K562 (cell line): ENCODE data around the gene KAT2B. TPM values are rescaled to one million over a fixed set of nuclear protein-coding genes. Genes with fewer than 3 reads are reported as not detected.

Experiments used
- ATAC-seq: fragments of 200-7000 bp; cut with Tn5 transposase; 3 replicates; pipeline ENCODE4 v1.9.1; 2020; ENCODE audit warnings: moderate library complexity
- BruUV-seq: library from RNA; stranded (reverse); fragments of 400-500 nt; replicated peaks from 2 replicates; lab custom pipeline; 2021; lab: Mats Ljungman, UMichigan
- CTCF ChIA-PET: fragments of 300-600 bp; formaldehyde crosslinking; extraction: SDS; loops from one replicate; lab custom pipeline; 2021; ENCODE audit warnings: low intra/inter-chr PET ratio; lab: Yijun Ruan, JAX
- POLR2A ChIA-PET: fragments of 300-600, 350-650 bp; sonication (Branson Sonifier 250); formaldehyde crosslinking; extraction: SDS; loops from one replicate; lab custom pipeline; 2021; ENCODE audit warnings: antibody characterized with exemption, inconsistent platforms; lab: Yijun Ruan, JAX
- DNase-seq, 4 experiments: peaks; one replicate each; pipeline versions ENCODE4 v3.0.0 to v3.0.0-alpha.2; 2011 to 2018; ENCODE audit warnings: low spot score in 3 of 4, mixed read lengths in 3 of 4; ENCODE audit errors: extremely low read depth in 1 of 4
- FAIRE-seq: peaks from 2 replicates; lab custom pipeline; 2011; peaks lifted over from hg19 to GRCh38; lab: Jason Lieb, UNC
- H2AFZ ChIP-seq: 2 replicates; pipeline ENCODE4 v1.6.0; 2011; ENCODE audit warnings: low read depth, low read length, control low read depth, inconsistent platforms
- H3K27ac ChIP-seq: fragments of 200-600 bp; 3 replicates; pipeline ENCODE4 v1.8.0; 2011; ENCODE audit warnings: low read depth, mild to moderate bottlenecking, control low read depth, inconsistent platforms, low read length, moderate library complexity, mixed read lengths; ENCODE audit errors: extremely low read depth
- H3K27me3 ChIP-seq, 2 experiments: fragments of 300-600 bp in 1 of 2; 2 replicates in 1 of 2; 3 replicates in 1 of 2; pipeline versions ENCODE4 v1.6.0 to v1.8.0; 2011; ENCODE audit warnings: inconsistent platforms in 2 of 2, low read length in 2 of 2, mild to moderate bottlenecking in 1 of 2, mixed read lengths in 1 of 2, moderate library complexity in 1 of 2; ENCODE audit not compliant: control insufficient read depth in 2 of 2, insufficient read depth in 2 of 2
- H3K36me3 ChIP-seq: fragments of 300-600 bp; 3 replicates; pipeline ENCODE4 v1.8.0; 2011; ENCODE audit warnings: mild to moderate bottlenecking, low read length, inconsistent platforms; ENCODE audit not compliant: control insufficient read depth, insufficient read depth
- H3K4me1 ChIP-seq, 2 experiments: fragments of 200-600 bp in 1 of 2; replicated peaks in 1 of 2; 2 replicates in 1 of 2; 3 replicates in 1 of 2; pipeline versions ENCODE4 v1.5.1 to v1.8.0; 2011; ENCODE audit warnings: inconsistent platforms in 2 of 2, low read length in 2 of 2, mild to moderate bottlenecking in 1 of 2, mixed read lengths in 1 of 2, moderate library complexity in 1 of 2; ENCODE audit not compliant: control insufficient read depth in 2 of 2, insufficient read depth in 2 of 2
- H3K4me2 ChIP-seq: 2 replicates; pipeline ENCODE4 v1.6.1; 2011; ENCODE audit warnings: low read length, control low read depth, inconsistent platforms, mixed read lengths; ENCODE audit not compliant: insufficient read depth
- H3K4me3 ChIP-seq: fragments of 200-600 bp; sonication (generic), shearing (Covaris generic); 2 replicates; pipeline ENCODE4 v1.5.1; 2016; ENCODE audit warnings: control low read depth, inconsistent platforms
- H3K79me2 ChIP-seq: fragments of 200-600 bp; 3 replicates; pipeline ENCODE4 v1.8.0; 2011; ENCODE audit warnings: low read length, inconsistent platforms; ENCODE audit not compliant: control insufficient read depth, insufficient read depth
- H3K9ac ChIP-seq, 2 experiments: 2 replicates each; pipeline versions ENCODE4 v1.6.0 to v1.6.1; 2011; ENCODE audit warnings: low read depth in 2 of 2, low read length in 2 of 2, control low read depth in 1 of 2, inconsistent platforms in 1 of 2, mild to moderate bottlenecking in 1 of 2, mixed read lengths in 1 of 2; ENCODE audit not compliant: insufficient read depth in 1 of 2
- H3K9me1 ChIP-seq: one replicate; pipeline ENCODE4 v1.6.0; 2011; ENCODE audit warnings: inconsistent platforms, mild to moderate bottlenecking, low read length, moderate library complexity; ENCODE audit not compliant: control insufficient read depth, insufficient read depth
- H3K9me3 ChIP-seq: replicated peaks from 2 replicates; pipeline ENCODE4 v1.5.1; 2011; ENCODE audit warnings: low read depth, low read length, inconsistent platforms; ENCODE audit not compliant: control insufficient read depth, insufficient read depth
- H4K20me1 ChIP-seq: replicated peaks from 2 replicates; pipeline ENCODE4 v1.6.1; 2011; ENCODE audit warnings: low read length, inconsistent platforms, mixed read lengths; ENCODE audit not compliant: control insufficient read depth, insufficient read depth
- MEIS2 ChIP-seq: fragments of 450-650 bp; IDR thresholded peaks from 2 replicates; pipeline ENCODE4 v1.6.1; 2014; ENCODE audit warnings: mild to moderate bottlenecking; ENCODE audit not compliant: partially characterized antibody
- PBX2 ChIP-seq, 2 experiments: IDR thresholded peaks in 1 of 2; conservative IDR thresholded peaks in 1 of 2; 2 replicates each; pipeline ENCODE4 v1.6.1; 2016; ENCODE audit warnings: low read depth in 2 of 2, mild to moderate bottlenecking in 1 of 2, missing compliant biosample characterization in 1 of 2, missing genetic modification characterization in 1 of 2, moderate library complexity in 1 of 2
- THRA ChIP-seq: fragments of 450-650 bp; IDR thresholded peaks from 2 replicates; pipeline ENCODE4 v1.6.1; 2017; ENCODE audit warnings: mild to moderate bottlenecking, moderate library complexity
- WGBS: fragments of 100-300 bp; shearing (Covaris generic); methylation state at CpG from one replicate; pipeline ENCODE4 v1.1.6; 2016; ENCODE audit warnings: low coverage, mixed read lengths; ENCODE audit not compliant: insufficient coverage; ENCODE audit errors: missing lambda C conversion rate; 5-methylcytosine and 5-hydroxymethylcytosine counted together
- in situ Hi-C: fragments of 300-500 bp; cut with MboI; formaldehyde crosslinking; loops from 4 replicates; pipeline ENCODE4 v1.15.0; 2018; ENCODE audit warnings: inconsistent platforms, mixed read lengths
- intact Hi-C: fragments of 100-400 bp; cut with micrococcal nuclease; formaldehyde crosslinking; loops from 2 replicates; pipeline ENCODE4 v1.14.2; 2022
- polyA plus RNA-seq, 8 experiments: library from polyadenylated mRNA; depleted of rRNA in 4 of 8; stranded (reverse) in 5 of 8; unstranded in 3 of 8; fragments of >200 nt; fragmentation: Nextera tagmentation in 2 of 8; fragmentation: Illumina TruSeq in 1 of 8; extraction: Ambion mirVana in 2 of 8; extraction: Trizol in 1 of 8; gene quantifications; 2 replicates each; pipeline versions ENCODE4 v1.2.1 to v1.2.3, GENCODE V29; 2011 to 2014; ENCODE audit warnings: inconsistent platforms in 1 of 8, missing spikeins in 1 of 8
- total RNA-seq, 7 experiments: library from RNA; depleted of rRNA in 6 of 7; stranded (reverse); fragments of >200 nt in 6 of 7; fragmentation: Illumina TruSeq in 2 of 7; extraction: Trizol in 2 of 7; gene quantifications; 2 replicates each; pipeline versions ENCODE4 v1.2.1 to v1.2.3, GENCODE V29; 2011 to 2021; ENCODE audit warnings: low replicate concordance in 1 of 7

The KAT2B gene
- total and polyA plus RNA-seq, 9 of the 15 experiments (the other 6 are each of a cell fraction or from before 2014, with no cell fraction given): 3.3 to 14.9 (median 12.2) TPM

GRCh38 chr3:20055020-20055775 lies 15.0 kb downstream of the KAT2B start:
- H3K36me3 ChIP-seq: no peaks in the 10 kb centered on the region
- H2AFZ ChIP-seq: no peak overlapping the region
- H3K79me2 ChIP-seq: peaks cover 18% of the 10 kb centered on the region
- FAIRE-seq (no peak), DNase-seq (no peak)
- intact Hi-C loops: no loop called here
- H3K27me3 ChIP-seq: no peaks in the 10 kb centered on the region
- no peaks in the 10 kb centered on the region for H3K9me3 ChIP-seq
- H3K9me1 ChIP-seq: no peaks in the 10 kb centered on the region
- WGBS: 42% methylated on average over 10 of the region's 10 CpGs
- BruUV-seq: no TSS peak
- H4K20me1 ChIP-seq: no peaks in the 10 kb centered on the region
- peaks cover 0 to 25% of the 10 kb centered on the region in 2 experiments; a peak in 2 of 5 replicates for H3K4me1 ChIP-seq
- TF ChIP-seq MEIS2 (peak; percentile 20), PBX2 (CRISPR knock-in tag; IDR thresholded peaks at IDR 0.05; ENCODE audit: low read depth) (no peak), PBX2 (tag; conservative IDR thresholded peaks at IDR 0.05; ENCODE audit: low read depth) (peak; percentile 14; the same call in 1 of the 2 replicates), THRA (no peak)
- TF ChIP-seq, all 486 proteins: peak for 2
- Histone ChIP-seq H3K4me2 (no peak overlapping the region), H3K4me3 (no peak overlapping the region), H3K27ac (no peak overlapping the region), H3K9ac (no peak overlapping the region)
- in situ Hi-C loops: no loop called here
- POLR2A ChIA-PET: no interaction called here
- CTCF ChIA-PET: no interaction called here
- ATAC-seq: peak; percentile 38; the same call in 2 of the 3 replicates
